ENCODE measurements around the gene PLXNA4.

Gene PLXNA4

GRCh38 chr7:132245539-132245938 lies 330.7 kb downstream of the PLXNA4 start:
- no peak for DNase-seq (ENCODE audit: low read depth, low spot score)

DNA sequence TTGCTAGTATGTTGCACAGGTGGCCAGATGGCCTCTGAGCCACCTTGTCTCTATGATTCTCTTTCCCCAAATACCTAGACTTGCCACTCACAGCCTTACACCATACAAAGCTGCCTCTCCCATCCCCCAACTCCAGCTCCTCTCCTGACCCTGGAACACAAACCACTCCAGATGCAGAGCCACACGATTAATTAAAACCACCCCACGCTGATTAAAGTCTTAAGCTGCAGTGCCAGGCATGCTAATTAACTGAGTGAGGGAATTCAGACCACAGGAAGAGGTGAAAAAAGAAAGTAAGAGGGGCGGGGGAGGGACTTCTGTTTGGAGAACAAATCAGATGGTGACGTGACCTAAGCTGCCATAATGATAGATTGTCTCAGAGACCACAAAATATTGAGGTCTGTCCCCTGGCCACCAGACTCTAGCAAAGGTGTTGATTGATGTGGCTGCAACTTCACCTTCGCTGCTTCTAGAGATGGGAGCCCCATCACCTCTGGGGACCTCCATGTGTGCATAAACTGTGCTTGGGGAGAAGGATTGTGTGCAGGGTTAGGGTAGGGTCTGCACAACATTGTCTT lies 331.3 kb downstream of the PLXNA4 start:
- DNase-seq (ENCODE audit: low read depth, low spot score): no peak

- DNase-seq (ENCODE audit: low read depth, low spot score): no peak
Measured at GRCh38 chr7:132243463-132243862, 332.8 kb downstream of the PLXNA4 start.

GRCh38 chr7:132243051-132243450 lies 333.2 kb downstream of the PLXNA4 start:
- DNase-seq (ENCODE audit: low read depth, low spot score): no peak

DNA sequence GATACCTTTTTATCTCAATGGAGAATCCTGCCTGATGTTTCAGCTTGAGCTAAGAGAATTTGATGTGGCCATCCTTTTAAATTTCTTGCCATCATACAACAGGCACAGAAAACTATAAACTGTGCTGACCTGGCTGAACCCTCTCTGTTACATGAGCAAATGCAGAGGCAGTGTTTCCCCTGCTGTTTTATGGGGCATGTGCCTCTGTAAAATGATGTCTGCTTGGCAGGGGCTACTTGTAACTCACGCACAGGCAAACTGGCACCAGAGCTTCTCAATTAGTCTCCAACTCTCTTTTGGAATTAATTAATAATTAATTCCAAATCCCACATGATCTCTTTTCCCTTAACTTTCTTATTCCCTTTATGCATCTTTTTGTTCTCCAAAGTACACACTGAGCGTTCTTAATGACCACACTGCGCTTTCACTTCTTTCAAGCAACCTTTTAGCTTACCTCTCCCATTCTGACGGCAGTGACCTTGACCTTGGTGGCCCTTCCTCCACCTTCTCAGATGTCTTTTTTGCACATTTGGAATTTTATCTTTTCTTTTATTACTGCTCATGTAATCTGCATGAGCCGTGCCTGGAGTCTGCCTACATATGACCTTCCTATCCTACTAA lies 334.0 kb downstream of the PLXNA4 start:
- DNase-seq (ENCODE audit: low read depth, low spot score): no peak

DNA sequence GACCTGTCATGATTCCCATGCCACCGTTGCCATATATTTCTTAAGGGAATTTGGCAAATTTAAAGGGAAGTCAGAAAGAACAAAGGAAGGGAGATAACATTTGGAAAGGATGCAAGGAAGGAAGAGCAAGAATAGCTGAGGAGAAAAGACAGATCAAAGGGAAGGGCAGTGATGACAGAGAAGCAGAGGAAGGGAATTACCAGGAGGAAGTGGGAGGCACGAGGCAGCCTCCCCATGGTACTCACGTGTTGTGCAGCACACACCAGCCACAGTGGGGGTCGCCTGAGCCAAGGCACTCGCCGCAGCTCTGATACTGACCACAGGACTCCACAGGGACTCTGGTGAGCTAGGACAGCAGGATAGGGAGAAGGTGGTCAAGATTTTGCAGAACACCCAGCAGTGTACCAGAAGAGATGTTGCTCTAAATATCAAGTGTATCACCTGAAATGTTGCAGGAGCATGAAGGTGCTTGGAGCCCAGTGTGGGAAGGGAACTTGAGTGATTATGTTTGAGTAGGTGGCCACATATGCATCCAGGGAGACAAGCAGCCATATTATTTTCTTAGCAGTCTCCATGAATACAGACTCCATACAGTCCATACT lies 335.3 kb downstream of the PLXNA4 start:
- no peak for DNase-seq (ENCODE audit: low read depth, low spot score)

- no peak for DNase-seq (ENCODE audit: low read depth, low spot score)
Measured at GRCh38 chr7:132240262-132240661, 336.0 kb downstream of the PLXNA4 start.

DNA sequence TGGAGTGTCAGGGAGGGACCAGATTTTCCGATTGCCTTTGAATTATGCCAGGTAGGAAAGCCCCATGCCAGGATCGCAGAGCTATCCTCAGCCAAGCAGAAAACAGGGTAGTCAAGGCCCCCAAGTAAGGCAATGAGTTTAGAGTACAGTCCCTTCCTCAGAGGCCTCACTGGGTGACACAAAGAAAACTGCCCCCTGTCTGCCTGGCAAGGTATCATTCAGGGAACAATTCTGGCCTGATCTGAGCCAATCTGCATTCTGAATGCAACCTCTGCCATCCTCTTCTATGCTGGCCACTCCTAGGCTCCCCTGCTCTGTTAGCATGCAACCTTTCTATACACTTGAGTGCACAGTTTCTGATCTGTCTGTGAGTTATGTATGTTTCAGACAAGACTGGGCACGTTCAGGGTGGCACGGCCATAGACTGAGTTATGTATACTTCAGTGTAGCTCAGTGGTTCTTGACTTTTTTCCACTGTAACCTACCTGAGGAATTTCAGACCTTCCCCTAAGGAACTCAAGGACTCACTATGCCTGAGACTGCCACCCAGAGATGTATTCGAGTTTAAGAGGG lies 336.8 kb downstream of the PLXNA4 start:
- no peak for DNase-seq (ENCODE audit: low read depth, low spot score)

DNA sequence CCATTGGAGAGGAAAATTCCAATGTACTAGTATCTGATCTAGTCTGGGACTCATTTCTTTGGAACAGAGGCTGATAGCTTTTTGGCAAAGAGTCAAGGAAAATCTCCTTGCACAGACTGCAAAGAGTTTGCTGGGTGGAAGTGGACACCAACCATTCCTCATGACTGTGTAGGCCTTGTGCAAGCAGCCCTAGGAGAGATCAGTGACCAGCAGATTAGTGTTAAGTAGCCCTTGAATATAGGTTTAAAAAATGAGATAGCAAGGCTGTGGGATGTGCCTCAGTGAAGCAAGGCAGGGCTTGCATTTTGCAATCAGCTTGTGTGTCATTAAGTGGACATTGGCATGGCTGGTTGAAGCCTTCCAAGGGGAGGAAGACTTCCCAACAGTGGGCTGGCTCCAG lies 341.6 kb downstream of the PLXNA4 start:
- DNase-seq (ENCODE audit: low read depth, low spot score): no peak

DNA sequence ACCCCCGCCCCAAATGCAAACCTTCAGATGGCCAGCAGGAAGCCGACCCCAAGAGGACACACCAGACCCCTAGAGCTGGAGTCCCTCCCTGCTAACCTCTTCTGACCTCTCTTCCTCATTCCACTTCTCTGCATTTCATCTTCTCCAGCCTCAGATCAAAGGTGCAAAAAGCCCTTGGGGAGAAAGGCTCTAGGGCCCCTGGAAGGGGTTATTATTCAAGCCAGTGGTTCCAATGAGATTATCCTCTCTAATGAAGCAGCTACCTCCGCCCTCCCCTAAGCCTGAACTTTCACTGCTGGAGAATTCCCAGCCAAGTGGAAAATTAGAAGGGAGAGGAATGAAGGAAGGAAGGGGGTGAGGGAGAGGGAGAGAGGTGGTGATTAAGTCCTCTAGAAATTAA lies 343.9 kb downstream of the PLXNA4 start:
- DNase-seq (ENCODE audit: low read depth, low spot score): no peak

- no peak for DNase-seq (ENCODE audit: low read depth, low spot score)
Measured at GRCh38 chr7:132230462-132230861, 345.8 kb downstream of the PLXNA4 start.

- no peak for DNase-seq (ENCODE audit: low read depth, low spot score)
Measured at GRCh38 chr7:132228240-132228639, 348.0 kb downstream of the PLXNA4 start.

DNA sequence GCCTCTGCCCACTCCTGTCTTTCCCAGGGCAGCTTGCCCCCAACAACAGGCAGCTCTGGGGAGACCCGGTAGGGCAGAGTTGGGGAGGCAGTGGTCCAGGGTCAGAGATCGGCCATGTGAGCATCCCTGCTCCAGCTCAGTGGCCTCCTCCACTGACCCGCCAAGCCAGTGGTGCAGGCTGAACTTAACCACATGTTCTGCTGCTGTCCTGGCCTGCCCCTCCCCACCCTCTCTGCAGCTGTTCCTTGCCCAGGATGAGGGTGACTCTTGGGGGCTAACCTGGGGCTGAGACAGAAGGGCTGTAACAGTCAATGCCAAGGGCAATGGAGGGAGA lies 349.3 kb downstream of the PLXNA4 start:
- no peak for DNase-seq (ENCODE audit: low read depth, low spot score)

GRCh38 chr7:132226046-132226956 lies 350.0 kb downstream of the PLXNA4 start:
- no peak for DNase-seq (ENCODE audit: low read depth, low spot score)

DNA sequence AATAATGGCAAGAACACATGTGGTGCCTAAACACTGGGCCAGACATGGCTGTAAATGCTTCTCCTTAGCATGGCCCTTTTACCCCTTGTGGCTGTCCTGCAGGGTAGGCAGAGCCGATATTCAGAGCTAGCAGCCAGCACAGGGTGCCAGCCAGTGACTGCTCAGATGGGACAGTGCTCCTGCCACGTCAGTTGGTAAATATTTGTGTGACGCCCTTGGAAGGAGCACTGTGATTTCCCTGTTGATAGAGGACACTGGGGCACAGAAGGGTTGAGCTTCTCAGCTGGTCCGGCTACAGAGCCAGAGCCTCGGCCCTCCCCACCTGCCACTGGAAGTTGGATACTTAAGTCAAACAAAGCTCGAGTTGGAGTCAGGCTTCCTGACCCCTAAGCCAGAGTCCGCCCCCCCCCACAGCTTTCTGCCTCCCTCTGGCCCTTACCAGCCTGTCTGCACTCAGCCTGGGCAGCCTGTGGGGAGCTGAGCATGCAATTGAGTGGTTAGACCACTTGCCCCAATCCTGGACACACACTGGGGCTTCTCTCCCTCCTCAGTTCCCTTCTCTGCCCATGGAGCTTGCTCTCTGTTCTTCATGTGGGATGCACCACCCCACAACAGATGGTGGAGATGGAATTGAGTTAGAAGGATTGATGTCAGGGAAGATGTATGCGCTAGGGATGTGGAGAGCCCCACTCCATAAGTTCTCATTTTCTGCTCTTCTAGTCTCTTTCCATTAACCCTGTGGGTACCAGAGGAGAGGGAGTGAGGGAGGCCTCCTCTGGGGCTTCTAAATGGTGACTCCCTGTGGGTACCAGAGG lies 350.8 kb downstream of the PLXNA4 start:
- no peak for DNase-seq (ENCODE audit: low read depth, low spot score)

- no peak for DNase-seq (ENCODE audit: low read depth, low spot score)
Measured at GRCh38 chr7:132221356-132221755, 354.9 kb downstream of the PLXNA4 start.

GRCh38 chr7:132220060-132220459 lies 356.2 kb downstream of the PLXNA4 start:
- DNase-seq (ENCODE audit: low read depth, low spot score): no peak

DNA sequence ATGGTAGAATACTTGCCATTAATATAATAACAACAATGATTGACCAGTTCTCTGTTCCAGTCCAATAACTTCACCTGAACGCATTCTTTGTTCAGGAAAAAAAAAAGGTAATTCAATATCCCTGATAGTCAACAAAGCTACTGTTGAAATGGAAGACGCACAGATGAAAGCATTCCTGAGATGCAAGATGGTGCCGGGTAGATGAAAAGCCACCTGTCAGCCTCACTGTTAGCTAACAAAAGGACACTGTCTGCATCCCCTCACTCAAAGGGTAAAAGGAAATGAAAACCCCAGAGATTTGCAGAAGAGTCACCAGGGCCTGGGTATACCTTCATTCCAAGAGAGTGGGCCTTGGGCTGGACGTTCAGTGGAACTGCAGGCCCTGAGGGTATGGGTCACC lies 357.4 kb downstream of the PLXNA4 start:
- DNase-seq (ENCODE audit: low read depth, low spot score): no peak

DNA sequence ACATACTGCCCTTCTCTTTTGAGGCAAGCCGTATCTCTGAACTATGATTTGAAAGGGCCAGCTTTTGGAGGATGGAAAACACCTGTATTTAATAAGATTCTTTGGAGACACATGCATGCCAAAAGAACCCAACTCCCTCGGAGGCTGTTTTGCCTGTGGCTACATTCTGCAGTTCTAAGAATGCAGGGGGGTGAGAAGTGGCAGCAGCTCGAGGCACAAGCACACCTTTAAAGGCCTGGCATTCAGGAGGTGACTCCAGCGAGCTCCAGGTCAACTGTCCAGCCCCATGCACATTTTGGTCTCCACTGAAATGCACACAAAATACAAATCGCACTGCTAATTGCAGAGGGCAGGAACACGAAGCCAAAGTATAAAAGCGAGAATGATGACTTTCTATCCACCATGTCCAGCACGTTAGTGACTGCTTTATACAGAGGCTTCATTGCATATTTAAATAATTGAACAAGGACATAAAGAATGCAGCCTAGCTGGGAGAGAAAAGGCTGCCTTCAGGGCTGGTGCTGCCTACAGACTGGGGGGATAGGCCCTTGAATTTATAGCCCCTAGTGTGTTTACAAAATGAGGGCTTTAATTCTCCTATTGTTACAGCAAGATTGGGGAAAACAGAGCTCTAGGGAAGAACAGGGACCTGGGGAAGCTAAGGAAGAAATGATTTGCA lies 359.3 kb downstream of the PLXNA4 start:
- DNase-seq (ENCODE audit: low read depth, low spot score): no peak

DNA sequence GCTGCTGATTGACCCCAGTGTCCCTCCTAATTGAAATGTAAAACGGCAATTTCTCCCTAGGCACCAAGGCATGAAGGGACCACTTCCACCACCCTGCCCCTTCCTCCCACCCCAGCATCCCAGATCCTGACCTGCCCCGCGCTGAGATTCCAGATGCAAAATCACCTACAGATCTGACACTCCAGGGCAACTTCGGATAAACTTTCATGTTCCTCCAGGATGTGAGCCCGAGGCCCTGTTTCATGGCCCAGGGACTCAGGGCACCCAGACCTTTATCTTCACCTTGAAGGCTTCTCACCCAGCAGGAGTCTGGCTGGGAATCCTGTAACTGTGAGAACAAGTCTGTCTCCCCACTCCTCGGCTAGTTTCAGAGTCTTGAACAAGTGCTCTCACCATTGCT lies 361.8 kb downstream of the PLXNA4 start:
- DNase-seq (ENCODE audit: low read depth, low spot score): no peak

GRCh38 chr7:132213583-132213982 lies 362.7 kb downstream of the PLXNA4 start:
- no peak for DNase-seq (ENCODE audit: low read depth, low spot score)

All from iPS DF 19.7 (cell line).